Adrenal gland (tissue), 5 donors: ENCODE results near the gene ICOSLG.

Experiments
- POLR2A ChIP-seq, 2 donors: fragments of 450-650 bp; IDR thresholded peaks; one replicate each; pipeline ENCODE4 v1.6.1; 2017; ENCODE audit warnings: antibody characterized with exemption in 2 of 2, mild to moderate bottlenecking in 2 of 2, moderate library complexity in 1 of 2
- TF ChIP-seq, protein P1 (sequence below), 6 experiments: fragments of 450-650 bp in 4 of 6; fragments of 200-600 bp in 2 of 6; sonication (generic) in 1 of 6; IDR thresholded peaks; 1 replicate in 5 of 6; 2 replicates in 1 of 6; pipeline versions ENCODE4 v1.5.1 to v1.8.0; 2016 to 2021; ENCODE audit warnings: antibody characterized with exemption in 6 of 6, mild to moderate bottlenecking in 2 of 6, moderate library complexity in 1 of 6
- donor health status: DM: no; HTN: no; CAD: no.

DNA sequence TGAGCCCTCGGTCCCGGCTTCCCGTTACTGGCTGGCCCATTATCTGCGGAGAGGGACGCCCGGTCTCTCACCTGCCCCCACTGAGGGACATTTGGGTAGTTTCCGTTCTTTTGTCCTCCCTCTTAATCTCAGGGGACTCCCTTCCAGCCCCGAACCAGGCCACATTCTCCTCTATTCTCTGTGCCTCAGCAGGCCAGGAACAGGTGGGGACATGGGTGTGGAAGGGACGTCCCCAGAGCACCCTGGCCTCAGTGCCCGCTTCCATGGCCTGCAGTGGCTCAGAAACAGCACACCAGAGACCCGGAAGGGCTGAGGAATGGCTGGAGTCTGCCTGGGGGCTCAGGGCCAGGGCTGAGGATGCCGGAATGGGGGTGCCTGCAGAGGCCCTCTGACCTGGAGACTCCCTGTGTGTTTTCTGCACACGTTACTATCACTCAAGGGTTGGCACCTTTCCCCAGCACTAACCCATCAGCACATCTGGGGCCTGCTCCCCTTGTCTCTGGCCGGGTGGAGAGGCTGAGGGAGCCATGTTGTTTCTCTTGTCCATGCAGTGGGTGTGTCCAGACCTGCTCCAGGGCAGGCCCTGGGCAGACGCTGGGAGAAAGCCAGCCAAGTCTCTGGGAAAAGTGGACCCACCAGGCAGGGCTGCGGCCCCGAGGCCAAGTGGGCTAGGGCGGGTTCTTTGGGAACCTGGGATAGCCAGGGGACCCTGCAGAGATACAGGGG lies 31.0 kb upstream of the ICOSLG start:
- TF ChIP-seq, protein P1, sequence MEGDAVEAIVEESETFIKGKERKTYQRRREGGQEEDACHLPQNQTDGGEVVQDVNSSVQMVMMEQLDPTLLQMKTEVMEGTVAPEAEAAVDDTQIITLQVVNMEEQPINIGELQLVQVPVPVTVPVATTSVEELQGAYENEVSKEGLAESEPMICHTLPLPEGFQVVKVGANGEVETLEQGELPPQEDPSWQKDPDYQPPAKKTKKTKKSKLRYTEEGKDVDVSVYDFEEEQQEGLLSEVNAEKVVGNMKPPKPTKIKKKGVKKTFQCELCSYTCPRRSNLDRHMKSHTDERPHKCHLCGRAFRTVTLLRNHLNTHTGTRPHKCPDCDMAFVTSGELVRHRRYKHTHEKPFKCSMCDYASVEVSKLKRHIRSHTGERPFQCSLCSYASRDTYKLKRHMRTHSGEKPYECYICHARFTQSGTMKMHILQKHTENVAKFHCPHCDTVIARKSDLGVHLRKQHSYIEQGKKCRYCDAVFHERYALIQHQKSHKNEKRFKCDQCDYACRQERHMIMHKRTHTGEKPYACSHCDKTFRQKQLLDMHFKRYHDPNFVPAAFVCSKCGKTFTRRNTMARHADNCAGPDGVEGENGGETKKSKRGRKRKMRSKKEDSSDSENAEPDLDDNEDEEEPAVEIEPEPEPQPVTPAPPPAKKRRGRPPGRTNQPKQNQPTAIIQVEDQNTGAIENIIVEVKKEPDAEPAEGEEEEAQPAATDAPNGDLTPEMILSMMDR (IDR thresholded peaks at IDR 0.05), result no peak
- TF ChIP-seq POLR2A (IDR thresholded peaks at IDR 0.05), result no peak
